GM18502 (cell line): Measurements from ENCODE around the gene EFNB2.

Experiments
- ATAC-seq: cut with Tn5 transposase; IDR thresholded peaks from one replicate; pipeline ENCODE4 v1.9.1; 2021; ENCODE audit warnings: mild to moderate bottlenecking; ENCODE audit not compliant: unreplicated experiment, poor library complexity

Gene EFNB2, protein sequence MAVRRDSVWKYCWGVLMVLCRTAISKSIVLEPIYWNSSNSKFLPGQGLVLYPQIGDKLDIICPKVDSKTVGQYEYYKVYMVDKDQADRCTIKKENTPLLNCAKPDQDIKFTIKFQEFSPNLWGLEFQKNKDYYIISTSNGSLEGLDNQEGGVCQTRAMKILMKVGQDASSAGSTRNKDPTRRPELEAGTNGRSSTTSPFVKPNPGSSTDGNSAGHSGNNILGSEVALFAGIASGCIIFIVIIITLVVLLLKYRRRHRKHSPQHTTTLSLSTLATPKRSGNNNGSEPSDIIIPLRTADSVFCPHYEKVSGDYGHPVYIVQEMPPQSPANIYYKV

DNA sequence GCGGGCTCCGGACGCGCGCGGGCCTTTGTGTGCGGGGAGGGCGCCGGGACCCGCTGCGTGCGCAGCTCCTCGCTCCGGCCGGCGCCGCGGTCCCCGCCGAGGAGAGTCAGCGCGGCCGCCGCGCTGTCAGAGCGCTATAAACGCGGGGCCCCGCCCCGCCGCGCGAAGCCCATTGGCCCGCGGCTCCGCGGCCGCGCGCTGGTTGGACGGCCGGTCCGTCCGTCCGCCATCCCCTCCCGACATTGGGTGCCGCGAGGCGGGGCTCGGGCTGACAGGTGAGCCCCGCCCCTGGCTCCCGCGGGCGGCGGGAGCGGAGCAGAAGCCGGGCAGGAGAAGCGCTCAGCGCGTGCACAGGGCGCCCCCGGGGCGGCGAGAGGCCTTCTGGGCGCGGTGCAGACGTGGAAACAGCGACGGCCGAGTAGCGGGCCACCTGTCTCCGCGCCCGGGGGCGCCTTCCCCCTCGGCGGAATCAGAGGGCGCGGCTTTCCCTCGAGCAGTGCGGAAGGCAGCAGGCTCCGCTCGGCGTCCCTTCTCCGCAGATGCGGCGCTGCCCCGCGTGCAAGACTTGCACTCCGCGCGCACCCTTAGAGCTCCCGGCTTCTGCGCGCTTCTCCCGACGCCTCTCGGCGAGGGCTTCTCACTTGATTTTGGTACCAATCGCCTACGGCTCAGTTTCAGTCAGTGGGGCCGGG lies at the start of gene EFNB2:
EFNB2 (minus strand) TSS at position 111 of the 692 bp plus-strand sequence. CDS start 698 bp downstream, outside the sequence.
- peak; percentile 96 for ATAC-seq

DNA sequence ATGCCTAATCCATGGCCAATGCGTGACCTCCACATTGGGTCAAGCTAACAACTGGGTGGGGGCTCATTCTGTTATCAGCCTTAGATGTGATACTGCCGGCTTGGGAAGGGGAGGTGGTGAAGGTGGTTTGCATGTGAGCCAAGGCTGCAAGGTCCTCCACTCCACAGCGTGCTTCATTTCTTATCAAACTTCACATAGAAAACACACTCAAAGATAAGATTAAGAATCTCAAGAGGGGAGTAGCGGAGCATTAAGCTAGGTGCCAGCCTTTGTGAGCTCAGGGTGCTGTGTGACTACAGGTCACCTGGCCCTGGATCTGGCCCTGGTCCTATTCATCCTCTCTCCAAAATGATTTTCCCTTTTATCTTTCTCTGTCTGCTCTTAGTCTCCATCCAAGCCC lies 45.8 kb upstream of the EFNB2 start:
- ATAC-seq = no peak

DNA sequence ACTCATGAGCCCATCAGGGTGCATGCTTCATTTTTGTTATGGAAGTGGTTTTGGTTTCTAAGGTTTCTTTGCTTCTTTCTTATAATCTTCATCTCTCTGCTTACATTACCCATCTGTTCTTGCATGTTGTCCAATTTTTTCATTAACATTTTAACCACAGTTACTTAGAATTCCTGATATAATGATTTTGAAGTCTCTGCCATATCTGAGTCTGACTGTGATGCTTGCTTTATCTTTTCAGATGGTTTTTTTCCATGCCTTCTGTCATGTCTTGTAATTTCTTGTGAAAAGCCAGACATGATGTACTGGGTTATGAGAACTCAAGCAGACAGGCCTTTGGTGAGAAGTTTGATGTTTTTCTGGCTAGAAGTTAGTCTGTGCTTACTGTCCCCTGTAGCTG lies 40.4 kb upstream of the EFNB2 start:
- no peak for ATAC-seq

DNA sequence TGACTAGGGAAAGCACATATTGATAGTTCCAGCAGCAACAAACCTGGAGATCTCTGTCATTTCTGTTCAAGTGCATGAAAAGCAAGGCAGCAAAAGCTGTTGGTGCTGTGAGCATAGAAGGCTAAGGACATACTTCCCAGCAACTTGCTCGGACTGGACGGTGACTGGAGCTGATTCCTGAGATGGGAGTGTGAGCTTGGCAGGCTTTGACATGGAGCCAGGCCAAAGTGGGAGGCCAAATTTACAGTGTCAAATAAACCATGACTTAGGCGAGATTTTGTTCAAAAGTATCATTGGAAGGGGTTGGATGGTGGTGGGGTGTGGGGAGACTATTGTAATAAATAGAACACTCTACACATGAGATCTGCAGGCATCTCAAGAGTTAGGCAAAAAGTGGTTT lies 38.4 kb upstream of the EFNB2 start:
- no peak for ATAC-seq

DNA sequence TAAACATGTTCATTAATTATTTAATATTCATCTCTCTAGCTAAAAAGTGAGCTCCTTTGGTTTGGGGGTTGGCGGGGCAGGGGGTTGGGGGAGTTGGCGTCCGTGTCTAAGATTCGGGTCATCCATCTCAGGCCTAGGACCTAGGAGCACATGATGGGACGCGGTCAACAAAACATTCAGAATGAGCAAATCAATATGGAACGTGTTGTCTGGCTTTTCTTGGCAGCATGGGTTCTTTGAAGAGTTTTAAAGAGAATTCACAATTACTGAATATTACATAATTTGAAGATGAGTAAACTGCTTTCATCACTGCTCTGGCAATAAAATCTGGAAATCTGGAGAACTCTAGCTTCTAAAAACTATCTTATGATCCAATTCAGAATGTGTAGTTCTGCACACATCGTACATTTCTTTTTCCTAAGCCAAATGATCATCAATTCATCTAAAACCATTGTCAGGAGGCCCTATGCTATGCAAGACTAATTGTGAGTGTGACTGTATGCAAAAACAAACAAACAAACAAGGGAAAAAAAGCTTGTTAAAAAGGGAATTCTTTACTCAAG lies 37.9 kb upstream of the EFNB2 start:
- ATAC-seq = no peak

DNA sequence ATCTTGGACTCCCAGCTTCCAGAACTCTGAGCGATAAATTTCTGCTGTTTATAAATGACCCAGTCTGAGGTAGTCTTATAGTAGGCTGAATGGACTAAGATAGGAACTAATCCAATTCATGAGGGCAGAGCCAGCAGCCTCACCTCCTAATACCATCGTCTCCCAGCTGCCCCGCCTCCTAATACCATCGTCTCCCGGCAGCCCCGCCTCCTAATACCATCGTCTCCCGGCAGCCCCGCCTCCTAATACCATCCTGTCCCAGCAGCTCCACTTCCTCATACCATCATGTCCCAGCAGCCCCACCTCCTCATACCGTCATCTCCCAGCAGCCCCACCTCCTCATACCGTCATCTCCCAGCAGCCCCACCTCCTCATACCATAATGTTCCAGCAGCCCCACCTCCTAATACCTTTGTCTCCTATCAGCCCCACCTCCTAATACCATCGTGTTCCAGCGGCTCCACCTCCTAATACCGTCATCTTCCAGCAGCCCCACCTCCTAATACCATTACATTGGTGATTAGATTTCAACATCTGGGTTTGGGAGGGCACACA lies 34.9 kb upstream of the EFNB2 start:
- ATAC-seq = peak; percentile 55

DNA sequence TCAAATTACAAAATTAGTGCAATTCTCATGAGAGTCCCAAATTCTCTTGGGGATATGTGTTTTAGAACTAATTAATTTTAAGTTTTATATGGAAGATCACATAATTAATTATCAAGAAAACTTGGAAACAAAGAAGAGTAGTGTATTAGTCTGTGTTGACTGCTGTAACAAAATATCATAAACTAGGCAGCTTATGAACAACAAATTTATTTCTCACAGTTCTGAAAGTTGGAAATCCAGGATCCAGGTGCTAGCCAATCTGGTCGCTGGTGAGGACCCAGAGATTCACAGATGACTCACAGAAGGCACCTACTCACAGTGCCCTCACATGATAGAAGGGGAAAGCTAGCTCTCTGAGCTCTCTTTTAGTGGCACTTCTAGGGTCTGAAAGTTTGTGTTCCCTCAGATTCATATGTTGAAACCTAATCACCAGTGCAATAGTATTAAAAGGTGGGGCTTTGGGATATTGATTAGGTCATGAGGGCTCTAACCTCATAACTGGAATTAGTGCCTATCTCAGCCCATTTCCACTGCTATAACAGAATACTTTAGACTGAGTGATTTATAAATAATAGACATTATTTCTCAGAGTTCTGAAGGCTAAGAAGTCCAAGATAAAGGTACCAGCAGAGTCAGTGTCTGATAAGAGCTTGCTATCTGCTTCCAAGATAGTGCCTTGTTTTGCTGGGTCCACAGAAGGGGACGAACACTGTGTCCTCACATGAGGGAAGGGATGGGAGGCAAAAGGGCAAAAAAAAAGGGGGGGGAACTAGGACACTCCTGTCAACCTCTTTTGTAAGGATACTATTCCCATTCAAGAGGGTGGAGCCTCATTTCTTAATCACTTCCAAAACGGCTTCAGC lies 34.0 kb upstream of the EFNB2 start:
- ATAC-seq = no peak

DNA sequence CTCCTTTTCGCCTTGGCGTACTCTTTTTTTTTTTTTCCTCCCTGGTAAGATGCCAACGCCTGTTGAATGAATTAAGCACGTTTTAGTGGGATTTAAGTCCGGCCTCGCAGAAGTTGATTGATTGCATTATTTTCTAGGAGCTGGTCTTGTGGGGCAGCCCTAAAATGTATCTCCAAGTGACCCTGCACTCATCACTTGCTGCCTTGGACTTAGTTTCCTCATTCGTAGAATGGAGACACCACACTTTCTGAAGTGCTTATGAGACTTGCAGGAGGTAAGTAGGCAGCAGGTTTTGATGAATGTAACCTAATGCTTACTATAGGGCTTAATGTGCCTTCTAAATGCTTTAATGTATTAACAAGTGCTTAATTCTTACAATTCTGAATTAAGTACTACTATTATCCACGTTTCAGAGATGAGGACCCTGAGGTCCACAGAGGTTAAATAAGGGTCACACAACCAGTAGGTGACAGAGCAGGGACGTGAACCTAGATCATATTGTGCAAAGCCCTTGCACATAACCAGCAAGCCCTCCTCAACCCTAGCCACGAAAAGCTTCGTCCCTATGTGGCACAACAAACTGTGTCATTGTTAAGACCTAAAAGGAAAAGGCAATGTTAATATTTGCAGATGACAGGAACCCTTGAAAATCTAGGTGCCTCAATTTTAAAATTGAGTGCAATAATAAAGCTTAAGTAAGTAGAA lies 33.0 kb upstream of the EFNB2 start:
- ATAC-seq = peak; percentile 36

DNA sequence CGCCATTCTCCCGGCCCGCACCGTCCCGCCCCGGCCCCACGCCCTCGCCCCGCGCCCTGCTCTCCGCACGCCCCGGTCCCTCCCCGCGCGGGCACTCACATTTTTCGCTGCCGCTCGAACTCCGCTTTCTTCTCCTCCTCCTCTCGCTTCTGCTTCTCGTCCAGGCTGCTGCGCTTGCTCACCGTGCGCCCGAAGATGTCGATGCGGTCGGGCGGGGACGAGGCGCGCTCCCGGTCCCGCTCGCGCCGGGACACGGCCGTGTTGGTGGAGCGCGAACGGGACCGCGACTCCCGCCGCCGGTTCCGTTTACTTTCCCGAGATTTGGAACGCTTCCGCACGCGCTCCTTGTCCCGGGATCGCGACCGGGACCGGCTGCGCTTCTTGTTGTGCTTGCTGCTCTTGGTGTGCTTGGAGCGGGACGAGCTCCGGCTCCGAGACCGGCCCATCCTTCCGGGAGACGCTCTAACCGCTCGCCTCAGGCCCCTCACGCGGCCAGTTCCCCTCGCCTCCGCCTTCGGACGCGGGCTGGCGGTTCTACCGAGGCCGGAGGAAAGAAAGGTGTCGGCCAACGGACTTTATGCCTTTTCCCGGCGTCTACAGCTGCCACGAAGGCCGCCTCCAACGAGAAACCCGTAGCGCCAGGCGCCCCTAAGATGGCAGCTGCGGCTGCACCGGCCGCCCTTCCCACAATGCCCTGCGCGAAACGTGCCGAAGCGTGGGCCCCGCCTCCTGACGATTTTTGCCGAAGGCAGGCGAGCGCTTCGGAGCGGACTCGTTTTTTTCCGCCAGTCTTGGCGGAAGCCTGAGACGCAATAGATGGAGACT lies 32.2 kb upstream of the EFNB2 start, which contains the start of gene ARGLU1:
ARGLU1 (minus strand) TSS at position 664 of the 825 bp plus-strand sequence; CDS start at position 446, 218 bp downstream.
- peak; percentile 68 for ATAC-seq

DNA sequence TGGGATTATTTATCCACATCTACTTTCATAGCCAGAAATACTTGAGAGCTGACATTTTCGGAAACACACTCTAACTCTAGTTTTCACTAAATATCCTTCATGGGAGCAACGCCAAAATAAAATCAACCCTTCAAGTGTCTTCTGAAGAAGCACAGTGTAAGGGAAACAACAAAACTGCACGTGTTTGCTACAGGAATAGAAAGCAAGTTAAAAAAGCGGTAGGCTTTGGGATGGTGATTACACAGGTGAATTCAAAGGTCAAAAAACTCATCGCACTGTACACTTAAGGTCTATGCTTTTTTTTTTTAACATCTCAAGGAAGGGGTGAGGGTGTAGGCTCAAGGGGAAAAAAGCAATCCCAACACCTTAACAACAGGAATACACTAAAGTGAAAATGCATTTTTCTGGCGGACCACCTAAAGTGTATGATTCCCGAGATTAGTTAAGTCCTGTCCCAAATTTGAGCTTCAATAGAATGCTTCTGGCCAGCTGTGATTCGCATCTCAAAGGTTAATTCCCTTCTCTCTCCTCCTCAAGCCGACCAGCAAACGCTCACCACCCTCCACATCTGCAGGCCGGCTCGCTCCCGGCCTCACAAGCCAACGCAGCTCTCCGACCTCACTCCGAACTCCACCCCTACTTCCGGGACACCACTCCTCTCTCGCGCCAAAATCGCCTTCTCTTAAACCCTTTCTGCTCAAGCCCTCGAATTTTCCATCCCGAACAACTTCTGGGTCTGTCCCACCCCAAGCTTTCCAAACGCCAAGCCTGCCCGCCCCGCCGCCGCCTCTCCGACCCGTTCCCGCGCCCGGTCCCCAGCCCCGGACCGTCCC lies 31.4 kb upstream of the EFNB2 start:
- peak; percentile 37 for ATAC-seq

DNA sequence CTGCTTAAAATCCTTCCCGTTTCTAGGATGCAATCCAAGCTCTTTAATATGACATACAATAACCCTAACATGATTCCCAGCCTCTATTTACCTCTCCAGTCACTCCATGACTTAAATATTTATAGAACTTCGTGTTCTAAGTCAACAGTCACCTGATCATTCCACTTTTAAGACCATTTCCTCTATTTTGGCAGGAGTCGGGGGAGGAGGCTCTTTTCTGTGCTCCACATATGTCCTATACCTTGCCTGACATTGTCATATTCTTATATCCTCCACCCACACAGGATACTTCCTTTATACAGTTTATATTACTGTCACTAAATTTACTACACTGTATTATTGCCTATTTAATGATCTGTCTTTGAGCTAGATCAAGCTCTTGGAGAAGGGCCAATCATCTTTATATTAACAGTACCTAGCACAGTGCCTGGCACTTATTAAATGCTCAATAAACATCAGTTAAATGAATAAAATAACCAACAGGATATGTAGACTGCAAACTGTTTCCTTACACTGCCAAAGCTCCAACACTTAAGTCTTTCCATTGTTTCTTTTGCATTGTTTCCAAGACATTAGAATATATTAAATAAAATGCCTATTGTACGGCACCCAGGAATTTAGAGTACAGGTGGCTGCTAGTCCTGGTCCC lies 29.8 kb upstream of the EFNB2 start:
- ATAC-seq = no peak

DNA sequence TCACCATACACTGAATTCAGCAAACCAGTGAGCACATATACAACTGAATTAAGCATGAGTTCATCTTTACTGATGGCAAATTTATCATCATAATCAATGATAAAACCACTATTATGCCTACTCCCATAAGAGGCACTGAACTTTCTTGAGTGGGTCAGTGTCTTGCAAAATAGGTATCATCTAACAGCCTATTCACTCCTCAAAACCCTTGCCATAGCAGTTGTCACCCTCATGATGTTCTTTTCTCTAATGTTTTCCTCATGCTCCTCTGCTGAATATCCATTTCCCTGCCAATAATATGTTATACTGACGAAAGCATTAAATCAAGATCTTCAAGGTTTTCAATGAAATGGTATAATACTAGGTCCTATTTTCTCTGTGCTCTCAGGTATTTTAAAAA lies 26.8 kb upstream of the EFNB2 start:
- no peak for ATAC-seq

DNA sequence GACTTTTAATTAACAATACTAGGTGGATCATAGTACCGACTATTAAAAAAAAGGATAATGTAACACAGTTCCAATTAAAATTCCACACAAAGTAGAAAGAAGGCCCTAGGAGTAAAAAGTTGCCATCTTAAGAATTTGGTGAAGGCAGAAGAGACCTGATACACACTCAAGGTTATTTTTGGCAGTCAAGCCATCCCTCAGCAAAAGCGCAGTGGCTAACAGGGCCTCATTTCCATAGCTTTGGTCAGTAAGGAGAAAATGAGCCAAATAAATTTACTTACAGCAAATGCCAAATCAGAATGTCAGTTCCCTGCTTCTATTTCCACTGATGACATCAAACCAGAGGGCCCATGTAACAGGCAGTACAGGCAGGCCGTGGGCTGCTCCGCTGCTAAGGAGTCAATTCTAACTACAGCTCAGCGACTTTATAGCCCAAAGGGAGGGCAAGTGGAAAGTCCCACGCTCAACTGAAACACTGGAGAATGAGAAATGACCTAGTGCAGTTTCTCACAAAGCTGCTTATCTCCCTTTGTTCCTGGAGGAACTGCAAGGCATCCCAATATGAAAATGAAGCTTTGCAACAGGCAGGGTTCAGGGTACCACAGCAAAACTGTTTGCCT lies 26.2 kb upstream of the EFNB2 start:
- peak; percentile 87 for ATAC-seq

DNA sequence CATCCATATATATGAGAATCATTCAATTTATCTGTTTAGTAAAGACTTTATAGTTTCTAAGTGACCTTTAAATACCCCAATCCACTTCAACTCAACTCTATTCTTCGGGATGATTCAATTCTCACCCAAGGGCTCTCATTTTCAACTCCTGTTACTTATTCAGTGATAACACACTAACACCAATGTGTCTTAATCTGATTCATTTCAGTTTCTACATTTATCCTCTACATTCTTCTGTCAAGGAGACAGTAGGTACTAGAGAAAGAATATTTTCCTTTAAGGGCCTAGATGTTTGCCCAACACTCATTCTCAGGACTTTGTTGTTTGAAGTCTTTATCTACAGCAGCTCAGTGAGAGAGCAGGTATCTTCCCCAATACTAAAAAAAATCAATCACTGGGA lies 25.4 kb upstream of the EFNB2 start:
- peak; percentile 43 for ATAC-seq

DNA sequence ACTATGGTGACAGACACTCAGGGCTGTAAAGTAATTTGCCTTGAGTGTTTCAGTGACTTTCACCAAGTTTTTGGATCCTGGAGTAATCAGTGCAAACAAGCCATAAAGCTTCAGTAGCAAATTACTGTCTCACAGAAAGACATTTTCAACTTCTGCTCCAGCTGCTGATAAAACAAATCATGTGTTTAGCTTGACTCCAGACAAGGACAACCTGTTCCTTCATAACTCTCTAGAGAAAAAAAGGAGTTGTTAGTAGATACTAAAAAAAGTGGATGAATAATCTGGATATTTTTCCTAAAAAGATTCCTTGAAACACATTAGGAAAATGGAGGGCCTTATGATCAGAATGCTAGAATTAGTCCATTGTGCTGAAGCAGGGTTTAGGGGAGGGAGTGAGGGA lies 23.1 kb upstream of the EFNB2 start:
- ATAC-seq = no peak

DNA sequence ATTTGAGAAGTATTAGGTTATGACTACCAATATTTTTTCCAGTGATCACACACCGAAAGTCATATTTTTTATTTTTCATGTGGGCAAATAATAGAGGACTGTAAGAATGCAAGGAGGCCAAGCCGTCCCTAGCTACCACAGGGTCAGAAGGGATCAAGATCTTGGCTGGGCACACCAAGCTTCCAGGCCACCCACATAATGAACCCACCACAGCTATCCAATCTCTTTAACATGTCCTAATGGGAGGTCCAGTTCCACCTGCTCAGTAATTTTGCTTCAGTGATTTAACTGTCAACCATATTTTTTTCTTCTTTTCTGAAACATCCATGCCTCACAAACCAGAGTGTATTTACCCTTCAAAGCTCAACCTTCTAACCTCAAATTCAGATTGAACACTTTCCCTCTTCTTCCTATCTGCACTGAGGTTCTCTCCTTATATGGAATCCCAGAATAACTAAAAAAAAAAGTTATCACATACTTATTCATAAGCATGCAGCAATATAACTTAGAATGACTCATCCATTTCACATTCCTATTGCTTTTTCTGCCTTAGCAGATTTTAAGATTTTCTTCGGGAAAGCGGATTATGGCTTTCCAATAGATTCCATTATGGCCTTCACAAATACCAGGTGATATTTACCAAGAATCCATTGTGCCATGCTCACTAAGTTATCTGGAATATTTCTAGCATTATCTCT lies 20.3 kb upstream of the EFNB2 start:
- ATAC-seq = no peak
